Medulla oblongata (tissue), 1 donor: Measurements from ENCODE around the gene PGAP3.
A peak's percentile ranks its signal among the peaks of the same experiment; 100 is the strongest.

Experiments
- DNase-seq: peaks from one replicate; pipeline ENCODE4 v3.0.0-alpha.2; 2015; ENCODE audit errors: extremely low spot score

PGAP3 gene

GRCh38 chr17:39624313-39624712, 63.5 kb downstream of the PGAP3 start:
- no peak for DNase-seq

DNA sequence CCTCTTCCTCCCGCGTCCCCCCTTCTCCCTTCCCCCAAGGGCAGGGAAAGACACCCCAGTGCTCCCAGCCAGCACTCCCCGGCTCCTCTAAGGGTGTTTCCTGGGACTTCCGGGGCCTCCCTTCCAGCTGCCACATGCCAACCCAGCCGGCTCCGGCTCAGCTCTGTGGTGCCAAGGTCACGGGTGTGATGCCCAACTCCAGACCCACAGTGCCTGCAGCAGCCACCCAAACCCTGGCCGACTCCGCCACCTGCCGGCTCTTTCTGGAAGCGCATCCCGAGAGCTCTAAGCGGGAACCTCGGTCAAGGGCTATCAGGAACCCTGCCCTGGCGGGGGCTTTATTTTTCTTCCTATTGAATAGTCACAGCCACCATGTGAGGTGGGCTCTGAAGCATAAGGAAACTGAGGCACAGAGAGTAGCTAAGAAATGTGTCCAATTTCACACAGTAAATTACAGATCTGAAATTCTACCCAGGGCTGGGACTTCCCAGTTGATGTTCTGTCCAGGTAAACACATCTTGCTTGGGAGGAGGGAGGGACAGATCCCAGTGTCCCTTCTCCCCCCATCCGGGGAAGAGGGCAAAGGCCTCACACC, 64.4 kb downstream of the PGAP3 start:
- DNase-seq = peak; percentile 89

DNA sequence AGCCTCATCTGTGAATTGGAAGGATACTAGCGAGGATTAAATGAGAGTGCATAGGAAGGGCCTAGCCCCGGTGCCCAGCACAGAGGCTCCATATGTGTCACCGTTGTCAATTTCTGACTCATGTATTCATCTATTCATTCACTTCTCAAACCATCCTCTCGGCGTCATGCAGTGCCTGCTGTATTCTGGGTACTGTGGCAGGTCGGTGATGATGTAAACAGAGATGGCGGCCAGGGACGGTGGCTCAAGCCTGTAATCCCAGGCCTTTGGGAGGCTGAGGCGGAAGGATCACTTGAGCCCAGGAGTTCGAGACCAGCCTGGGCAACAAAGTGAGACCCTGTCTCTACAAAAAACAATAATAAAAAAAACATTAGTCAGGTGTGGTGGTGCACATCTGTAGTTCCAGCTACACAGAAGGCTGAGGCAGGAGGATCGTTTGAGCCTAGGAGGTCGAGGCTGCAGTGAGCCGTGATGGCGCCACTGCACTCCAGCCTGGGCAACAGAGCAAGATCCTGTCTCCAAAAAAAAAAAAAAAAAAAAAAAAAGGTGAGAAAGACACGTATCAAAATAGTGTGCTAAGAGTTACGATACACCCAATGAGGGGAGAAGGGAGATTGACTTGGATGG, 65.4 kb downstream of the PGAP3 start:
- DNase-seq = no peak

DNA sequence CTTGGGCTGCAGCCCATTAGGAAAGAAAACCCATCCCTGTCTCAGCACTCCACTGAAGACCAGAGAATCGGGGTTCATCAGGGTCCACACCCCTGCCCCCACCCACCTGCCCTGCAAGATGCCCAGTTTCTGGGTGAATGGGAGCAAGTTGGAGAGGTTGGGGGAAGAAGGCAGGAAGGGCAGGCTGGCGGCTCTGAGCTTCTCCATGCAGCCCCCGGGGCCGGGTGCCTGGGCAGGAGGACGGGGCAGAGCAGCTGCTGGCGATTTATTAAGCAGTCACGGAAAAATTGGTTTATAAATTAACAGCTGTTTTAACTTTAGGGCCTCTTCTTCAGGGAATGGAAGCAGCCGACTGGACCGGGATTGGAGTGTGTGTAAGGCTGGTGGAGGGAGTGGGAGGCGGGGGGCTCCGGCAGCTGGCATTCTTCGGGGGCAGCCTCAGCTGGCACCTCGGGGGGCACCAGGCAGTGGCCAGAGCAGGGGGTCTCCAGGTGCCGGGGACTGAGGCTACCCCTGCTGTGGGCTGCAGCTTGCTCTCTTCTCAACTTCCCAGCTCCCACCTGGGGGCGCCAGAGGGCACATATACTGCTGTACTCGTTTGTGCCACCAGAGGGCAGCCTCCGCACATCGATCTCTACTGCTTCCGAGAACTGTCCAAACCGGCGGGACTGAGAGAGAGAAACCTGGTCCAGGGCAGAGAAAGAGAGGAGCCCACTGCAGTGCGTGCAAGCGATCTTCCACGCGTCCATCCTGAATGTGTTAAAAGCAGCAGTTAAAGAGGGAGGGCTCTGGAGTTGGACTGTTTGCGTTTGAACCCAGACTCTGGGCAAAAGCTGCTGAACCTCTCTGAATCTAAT, 66.1 kb downstream of the PGAP3 start:
- DNase-seq = peak; percentile 93
